SKM-1 treated with dmso at 0.1 percent for 144 hours (cell line): Measurements from ENCODE around the gene CABLES1.
"Not testable (repeated sequence)": the region's sequence is repeated elsewhere in the genome, so short reads cannot be mapped to it uniquely, and the experiment has no call there.

Experiments
- DNase-seq: peaks from one replicate; lab custom pipeline; 2025; ENCODE audit not compliant: unreplicated experiment; lab: John Stamatoyannopoulos, UW

The CABLES1 gene

GRCh38 chr18:23260926-23261590 lies 125.8 kb downstream of the CABLES1 start:
- DNase-seq, result no peak

- no peak for DNase-seq
Measured at GRCh38 chr18:23263551-23264235, 128.4 kb downstream of the CABLES1 start.

GRCh38 chr18:23265682-23266399 lies 130.6 kb downstream of the CABLES1 start:
- DNase-seq, result no peak

GRCh38 chr18:23266717-23267446 lies 131.6 kb downstream of the CABLES1 start:
- DNase-seq, result no peak

GRCh38 chr18:23267447-23267776 lies 132.1 kb downstream of the CABLES1 start:
- DNase-seq, result no peak

- no peak for DNase-seq
Measured at GRCh38 chr18:23268641-23269040, 133.4 kb downstream of the CABLES1 start.

GRCh38 chr18:23269068-23269467 lies 133.8 kb downstream of the CABLES1 start:
- not testable (repeated sequence) for DNase-seq

- DNase-seq, result no peak
Measured at GRCh38 chr18:23269928-23270327, 134.6 kb downstream of the CABLES1 start.

- DNase-seq, result no peak
Measured at GRCh38 chr18:23270986-23271680, 135.8 kb downstream of the CABLES1 start.

- no peak for DNase-seq
Measured at GRCh38 chr18:23272498-23273232, 137.4 kb downstream of the CABLES1 start.

- no peak for DNase-seq
Measured at GRCh38 chr18:23273443-23273966, 138.2 kb downstream of the CABLES1 start.

GRCh38 chr18:23274638-23275482 lies 139.6 kb downstream of the CABLES1 start:
- DNase-seq, result no peak

GRCh38 chr18:23276451-23276850 lies 141.2 kb downstream of the CABLES1 start:
- no peak for DNase-seq

- no peak for DNase-seq
Measured at GRCh38 chr18:23277399-23277798, 142.1 kb downstream of the CABLES1 start.

- DNase-seq, result no peak
Measured at GRCh38 chr18:23279931-23280330, 144.6 kb downstream of the CABLES1 start.

GRCh38 chr18:23280844-23281243 lies 145.6 kb downstream of the CABLES1 start:
- DNase-seq, result no peak

- DNase-seq, result no peak
Measured at GRCh38 chr18:23281626-23282436, 146.5 kb downstream of the CABLES1 start.

- no peak for DNase-seq
Measured at GRCh38 chr18:23282437-23282781, 147.1 kb downstream of the CABLES1 start.
